A549 (cell line): Measurements from ENCODE around the gene TMPRSS11B. TPM values are rescaled to one million over a fixed set of nuclear protein-coding genes. Genes with fewer than 3 reads are reported as not detected.

Source experiments
- ATAC-seq, 2 experiments: fragments of 200-7000 bp in 1 of 2; fragments of >200 bp in 1 of 2; cut with Nextera tagmentation in 1 of 2; cut with Tn5 transposase in 1 of 2; 3 replicates each; pipeline versions ENCODE4 v1.8.0 to v1.9.1; 2018 to 2020; ENCODE audit warnings: mild to moderate bottlenecking in 1 of 2, moderate library complexity in 1 of 2
- CTCF ChIA-PET: fragments of 300-600 bp; sonication (Branson Sonifier 250); formaldehyde crosslinking; extraction: SDS; loops from one replicate; lab custom pipeline; 2021; ENCODE audit warnings: antibody characterized with exemption, inconsistent platforms; lab: Yijun Ruan, JAX
- POLR2A ChIA-PET: fragments of 350-600 bp; formaldehyde crosslinking; extraction: SDS; loops from one replicate; lab custom pipeline; 2021; ENCODE audit warnings: antibody characterized with exemption, inconsistent platforms; lab: Yijun Ruan, JAX
- DNase-seq, 2 experiments: peaks; one replicate each; pipeline versions ENCODE4 v3.0.0 to v3.0.0-alpha.2; 2011 to 2016; ENCODE audit warnings: low read depth in 1 of 2, low spot score in 1 of 2
- FAIRE-seq: peaks from 2 replicates; lab custom pipeline; 2011; peaks lifted over from hg19 to GRCh38; lab: Jason Lieb, UNC
- H3K27ac ChIP-seq, 2 experiments: fragments of >200 bp; sonication (Bioruptor Twin); formaldehyde crosslinking; 3 replicates each; pipeline ENCODE4 v1.5.1; 2016 to 2017
- H3K4me1 ChIP-seq: fragments of >200 bp; sonication (Bioruptor Twin); formaldehyde crosslinking; 3 replicates; pipeline ENCODE4 v1.6.1; 2016
- H3K4me2 ChIP-seq: fragments of >200 bp; sonication (Bioruptor Twin); formaldehyde crosslinking; 3 replicates; pipeline ENCODE4 v1.6.1; 2016
- H3K4me3 ChIP-seq: fragments of >200 bp; sonication (Bioruptor Twin); formaldehyde crosslinking; 3 replicates; pipeline ENCODE4 v1.5.1; 2016
- H3K9me3 ChIP-seq: fragments of >200 bp; sonication (Bioruptor Twin); formaldehyde crosslinking; 3 replicates; pipeline ENCODE4 v1.6.1; 2016
- ATOH8 ChIP-seq: fragments of 250-450 bp; sonication (Bioruptor Pico); IDR thresholded peaks from 2 replicates; pipeline ENCODE4 v1.5.0; 2020; ENCODE audit warnings: low read depth, mild to moderate bottlenecking, moderate library complexity
- CBX2 ChIP-seq: fragments of 200-600 bp; sonication (generic); IDR thresholded peaks from 2 replicates; pipeline ENCODE4 v1.6.1; 2016; ENCODE audit warnings: low read depth, mild to moderate bottlenecking, borderline replicate concordance
- EHMT2 ChIP-seq: fragments of 200-600 bp; sonication (generic); IDR thresholded peaks from 2 replicates; pipeline ENCODE4 v1.6.1; 2016; ENCODE audit warnings: antibody characterized with exemption, low read depth, mild to moderate bottlenecking, moderate library complexity
- ELK1 ChIP-seq: fragments of 150-350 bp; IDR thresholded peaks from 2 replicates; pipeline ENCODE4 v1.6.1; 2014; ENCODE audit warnings: low read depth, mild to moderate bottlenecking, low read length
- EP300 ChIP-seq, 2 experiments: fragments of >200 bp; sonication (Bioruptor Twin); formaldehyde crosslinking; IDR thresholded peaks; 2 replicates in 1 of 2; 3 replicates in 1 of 2; pipeline ENCODE4 v1.6.1; 2016 to 2017
- ESRRA ChIP-seq: fragments of 150-350 bp; IDR thresholded peaks from 2 replicates; pipeline ENCODE4 v1.6.1; 2014; ENCODE audit warnings: mild to moderate bottlenecking, low read length, borderline replicate concordance
- FOSB ChIP-seq: fragments of 250-450 bp; sonication (Bioruptor Pico); IDR thresholded peaks from 2 replicates; pipeline ENCODE4 v1.5.0; 2020; ENCODE audit warnings: mild to moderate bottlenecking, moderate library complexity
- FOSL2 ChIP-seq, 2 experiments: fragments of 450-650 bp in 1 of 2; fragments of >200 bp in 1 of 2; sonication (Bioruptor Twin) in 1 of 2; formaldehyde crosslinking; IDR thresholded peaks; 2 replicates each; pipeline versions ENCODE4 v1.5.0 to v1.6.1; 2016 to 2020; ENCODE audit warnings: mild to moderate bottlenecking in 1 of 2, moderate library complexity in 1 of 2
- FOXS1 ChIP-seq: fragments of 250-450 bp; sonication (Bioruptor Pico); IDR thresholded peaks from 2 replicates; pipeline ENCODE4 v1.5.0; 2020; ENCODE audit warnings: mild to moderate bottlenecking, moderate library complexity
- GATA3 ChIP-seq: IDR thresholded peaks from 2 replicates; pipeline ENCODE4 v1.6.1; 2012; ENCODE audit warnings: borderline replicate concordance
- HEYL ChIP-seq: fragments of 250-450 bp; sonication (Bioruptor Pico); IDR thresholded peaks from 2 replicates; pipeline ENCODE4 v1.8.0; 2021; ENCODE audit warnings: mild to moderate bottlenecking, moderate library complexity
- HOXB5 ChIP-seq: fragments of 250-450 bp; sonication (Bioruptor Pico); IDR thresholded peaks from 2 replicates; pipeline ENCODE4 v1.5.0; 2020; ENCODE audit warnings: mild to moderate bottlenecking, moderate library complexity
- JUN ChIP-seq, 2 experiments: fragments of >200 bp; sonication (Bioruptor Twin); formaldehyde crosslinking; IDR thresholded peaks; 2 replicates in 1 of 2; 3 replicates in 1 of 2; pipeline ENCODE4 v1.6.1; 2016 to 2017
- NR3C1 ChIP-seq: fragments of >200 bp; sonication (Bioruptor Twin); formaldehyde crosslinking; IDR thresholded peaks from 3 replicates; pipeline ENCODE4 v1.6.1; 2017
- PHF8 ChIP-seq: fragments of 200-600 bp; sonication (generic); IDR thresholded peaks from 2 replicates; pipeline ENCODE4 v1.6.1; 2016; ENCODE audit warnings: low read depth, mild to moderate bottlenecking, antibody characterized with exemption, moderate library complexity, borderline replicate concordance
- POLR2A ChIP-seq: IDR thresholded peaks from 2 replicates; pipeline ENCODE4 v1.6.1; 2012; ENCODE audit warnings: mild to moderate bottlenecking, low read length
- POLR2AphosphoS2 ChIP-seq: conservative IDR thresholded peaks from 2 replicates; pipeline ENCODE4 v1.6.1; 2012; ENCODE audit warnings: low read length, improper control_type of control experiment, inconsistent platforms
- RAD21 ChIP-seq, 2 experiments: fragments of >200 bp in 1 of 2; sonication (Bioruptor Twin) in 1 of 2; formaldehyde crosslinking in 1 of 2; IDR thresholded peaks in 1 of 2; conservative IDR thresholded peaks in 1 of 2; 2 replicates in 1 of 2; 3 replicates in 1 of 2; pipeline ENCODE4 v1.6.1; 2012 to 2018; ENCODE audit warnings: inconsistent platforms in 1 of 2
- RCOR1 ChIP-seq: fragments of 150-350 bp; IDR thresholded peaks from 2 replicates; pipeline ENCODE4 v1.6.1; 2014; ENCODE audit warnings: antibody characterized with exemption, low read length, low read depth
- RNF2 ChIP-seq: fragments of 200-600 bp; sonication (generic); IDR thresholded peaks from 2 replicates; pipeline ENCODE4 v1.6.1; 2016; ENCODE audit warnings: low read depth, mild to moderate bottlenecking, antibody characterized with exemption, moderate library complexity, borderline replicate concordance
- ZFP36 ChIP-seq: fragments of 450-650 bp; IDR thresholded peaks from 2 replicates; pipeline ENCODE4 v1.6.1; 2014; ENCODE audit warnings: borderline replicate concordance; ENCODE audit not compliant: partially characterized antibody
- ZSCAN20 ChIP-seq: fragments of 250-450 bp; sonication (Bioruptor Pico); IDR thresholded peaks from 2 replicates; pipeline ENCODE4 v1.8.0; 2022; ENCODE audit warnings: mild to moderate bottlenecking, moderate library complexity
- WGBS: methylation state at CpG from one replicate; pipeline ENCODE4 v1.1.6; 2017; ENCODE audit errors: missing lambda C conversion rate; 5-methylcytosine and 5-hydroxymethylcytosine counted together
- polyA plus RNA-seq, 4 experiments: library from polyadenylated mRNA; depleted of rRNA in 3 of 4; stranded (reverse); fragments of >200 nt; fragmentation: RNase III in 1 of 4; extraction: RNeasy Plus Mini Kit Qiagen cat#74134 plus additional on column Dnase treatment in 1 of 4; gene quantifications; 2 replicates in 3 of 4; 3 replicates in 1 of 4; pipeline ENCODE4 v1.2.3, GENCODE V29; 2011 to 2017

TMPRSS11B gene
- polyA plus RNA-seq, 2 of the 4 experiments (the other 2 are of a cell fraction): not detected

GRCh38 chr4:68256284-68256683 is 10.8 kb upstream of the TMPRSS11B start:
- FAIRE-seq (no peak), ATAC-seq (no peak), DNase-seq (no peak)
- Histone ChIP-seq H3K4me2 (no peak overlapping the region), H3K9me3 (no peaks in the 10 kb centered on the region), H3K27ac (no peak overlapping the region), H3K4me3 (no peak overlapping the region), H3K4me1 (no peaks in the 10 kb centered on the region)
- ChIA-PET CTCF (interaction anchor here (1.2 kb wide), 1 partner anchor 120 kb away, joined by 4 read pairs; no protein-coding TSS in a partner anchor), POLR2A (no interaction called here)
- 37% methylated on average over 3 of the region's 3 CpGs for WGBS
- no peak for TF ChIP-seq ESRRA

- TF ChIP-seq HOXB5 (CRISPR knock-in tag) (no peak), NR3C1 (no peak), CBX2 (no peak), FOSL2 (IDR thresholded peaks at IDR 0.05) (no peak), FOSL2 (CRISPR knock-in tag; IDR thresholded peaks at IDR 0.05) (no peak), EHMT2 (no peak), RNF2 (no peak), RAD21 (conservative IDR thresholded peaks at IDR 0.05 in 1 of 2, IDR thresholded peaks at IDR 0.05 in 1 of 2) (no peak), JUN (IDR thresholded peaks at IDR 0.05) (no peak), FOSB (CRISPR knock-in tag) (no peak), RCOR1 (no peak)
- H3K4me1 ChIP-seq: no peaks in the 10 kb centered on the region
- no peak for DNase-seq
- no peak overlapping the region for H3K4me2 ChIP-seq
- H3K9me3 ChIP-seq: no peaks in the 10 kb centered on the region
- ChIA-PET POLR2A (no interaction called here), CTCF (no interaction called here)
- no peak overlapping the region for H3K4me3 ChIP-seq
- 49% methylated on average over 4 of the region's 4 CpGs for WGBS
- ATAC-seq: no peak
- no peak overlapping the region for H3K27ac ChIP-seq
- no peak for FAIRE-seq
These were observed 4.8 kb upstream of the TMPRSS11B start for GRCh38 chr4:68250151-68250930.

- TF ChIP-seq ZFP36 (no peak), FOXS1 (CRISPR knock-in tag) (no peak), GATA3 (no peak), ZSCAN20 (no peak), HOXB5 (CRISPR knock-in tag) (no peak), ATOH8 (CRISPR knock-in tag) (no peak), POLR2A (no peak), FOSL2 (IDR thresholded peaks at IDR 0.05) (no peak), FOSL2 (CRISPR knock-in tag; IDR thresholded peaks at IDR 0.05) (no peak), ESRRA (no peak), ELK1 (no peak), EP300 (IDR thresholded peaks at IDR 0.05) (no peak), HEYL (CRISPR knock-in tag) (no peak), PHF8 (no peak), POLR2AphosphoS2 (no peak)
- Histone ChIP-seq H3K4me1 (no peaks in the 10 kb centered on the region), H3K4me2 (no peak overlapping the region), H3K9me3 (no peaks in the 10 kb centered on the region), H3K4me3 (no peak overlapping the region), H3K27ac (no peak overlapping the region)
- ATAC-seq (no peak), FAIRE-seq (no peak), DNase-seq (no peak)
- ChIA-PET POLR2A (no interaction called here), CTCF (no interaction called here)
These were observed 3.9 kb upstream of the TMPRSS11B start for GRCh38 chr4:68249434-68249833.
